Trophoblast cell (in vitro differentiated cells and primary cell): ENCODE results near the gene TEAD1.

ENCODE experiments used
- DNase-seq, 2 donors: peaks; one replicate each; pipeline ENCODE4 v3.0.0-alpha.2; 2016
- H2AFZ ChIP-seq: 2 replicates; pipeline ENCODE4 v1.6.1; 2013; ENCODE audit warnings: low read length, moderate library complexity, mild to moderate bottlenecking; ENCODE audit not compliant: insufficient read depth, poor library complexity
- H2AK5ac ChIP-seq: 2 replicates; pipeline ENCODE4 v1.6.1; 2013; ENCODE audit warnings: mild to moderate bottlenecking, low read length
- H2BK120ac ChIP-seq: 2 replicates; pipeline ENCODE4 v1.6.1; 2013; ENCODE audit warnings: low read length, mild to moderate bottlenecking, moderate library complexity; ENCODE audit not compliant: insufficient read depth, poor library complexity
- H2BK12ac ChIP-seq: 2 replicates; pipeline ENCODE4 v1.6.1; 2013; ENCODE audit warnings: mild to moderate bottlenecking, low read length, moderate library complexity
- H2BK5ac ChIP-seq: 2 replicates; pipeline ENCODE4 v1.6.1; 2013; ENCODE audit warnings: low read length, low read depth, moderate library complexity, mild to moderate bottlenecking; ENCODE audit not compliant: poor library complexity
- H3K14ac ChIP-seq: 2 replicates; pipeline ENCODE4 v1.6.1; 2013; ENCODE audit warnings: mild to moderate bottlenecking, low read length
- H3K18ac ChIP-seq: 2 replicates; pipeline ENCODE4 v1.6.1; 2013; ENCODE audit warnings: mild to moderate bottlenecking, low read length
- H3K23ac ChIP-seq: 2 replicates; pipeline ENCODE4 v1.6.1; 2013; ENCODE audit warnings: low read length
- H3K27ac ChIP-seq: 2 replicates; pipeline ENCODE4 v1.5.1; 2013; ENCODE audit warnings: low read depth, mild to moderate bottlenecking, inconsistent platforms, low read length, moderate library complexity
- H3K27me3 ChIP-seq: 2 replicates; pipeline ENCODE4 v1.6.1; 2013; ENCODE audit warnings: inconsistent platforms, mild to moderate bottlenecking, low read length, moderate library complexity; ENCODE audit not compliant: insufficient read depth
- H3K36me3 ChIP-seq, 2 experiments: 1 replicate in 1 of 2; 2 replicates in 1 of 2; pipeline ENCODE4 v1.6.1; 2013; ENCODE audit warnings: low read length in 2 of 2, mild to moderate bottlenecking in 2 of 2, moderate library complexity in 1 of 2; ENCODE audit not compliant: insufficient read depth in 2 of 2, control insufficient read depth in 1 of 2
- H3K4ac ChIP-seq: 2 replicates; pipeline ENCODE4 v1.6.1; 2013; ENCODE audit warnings: low read depth, mild to moderate bottlenecking, low read length, moderate library complexity
- H3K4me1 ChIP-seq, 2 experiments: 1 replicate in 1 of 2; 2 replicates in 1 of 2; pipeline ENCODE4 v1.6.1; 2013; ENCODE audit warnings: low read length in 2 of 2, mild to moderate bottlenecking in 2 of 2, moderate library complexity in 1 of 2; ENCODE audit not compliant: insufficient read depth in 2 of 2, control insufficient read depth in 1 of 2
- H3K4me2 ChIP-seq: 2 replicates; pipeline ENCODE4 v1.6.1; 2013; ENCODE audit warnings: inconsistent platforms, mild to moderate bottlenecking, low read length, moderate library complexity
- H3K4me3 ChIP-seq: 2 replicates; pipeline ENCODE4 v1.5.1; 2013; ENCODE audit warnings: mild to moderate bottlenecking, low read depth, low read length, inconsistent platforms
- H3K79me1 ChIP-seq: one replicate; pipeline ENCODE4 v1.6.1; 2013; ENCODE audit warnings: low read length
- H3K79me2 ChIP-seq: 2 replicates; pipeline ENCODE4 v1.6.1; 2013; ENCODE audit warnings: low read length, mild to moderate bottlenecking; ENCODE audit not compliant: control insufficient read depth, insufficient read depth, poor library complexity
- H3K9ac ChIP-seq: 2 replicates; pipeline ENCODE4 v1.6.1; 2013; ENCODE audit warnings: mild to moderate bottlenecking, low read length
- H3K9me3 ChIP-seq: 2 replicates; pipeline ENCODE4 v1.6.1; 2013; ENCODE audit warnings: low read depth, mild to moderate bottlenecking, control low read depth, inconsistent platforms, low read length; ENCODE audit not compliant: insufficient read depth
- H4K12ac ChIP-seq: 2 replicates; pipeline ENCODE4 v1.6.1; 2013; ENCODE audit warnings: low read depth, mild to moderate bottlenecking, low read length, moderate library complexity
- H4K8ac ChIP-seq: 2 replicates; pipeline ENCODE4 v1.6.1; 2013; ENCODE audit warnings: low read depth, mild to moderate bottlenecking, low read length, moderate library complexity
- H4K91ac ChIP-seq: one replicate; pipeline ENCODE4 v1.6.1; 2013; ENCODE audit warnings: low read depth, mild to moderate bottlenecking, low read length, moderate library complexity
- WGBS: extraction: QIAGEN DNeasy Blood & Tissue Kit; methylation state at CpG from one replicate; pipeline ENCODE4 v1.1.7; 2013; ENCODE audit warnings: missing lambda C conversion rate; ENCODE audit not compliant: insufficient read length, insufficient coverage; ENCODE audit errors: extremely low coverage; 5-methylcytosine and 5-hydroxymethylcytosine counted together

The TEAD1 gene

GRCh38 chr11:12724301-12725054 lies 50.3 kb downstream of the TEAD1 start:
- peak overlapping the region; percentile 59 for H4K91ac ChIP-seq
- H3K18ac ChIP-seq, result peak overlapping the region; percentile 89
- no peak overlapping the region for H3K4me3 ChIP-seq
- peaks cover 20% of the 10 kb centered on the region for H3K79me1 ChIP-seq
- H3K9me3 ChIP-seq, result no peaks in the 10 kb centered on the region
- peak overlapping the region; percentile 97 for H3K27ac ChIP-seq
- no peaks in the 10 kb centered on the region for H3K27me3 ChIP-seq
- peaks cover 0 to 5% of the 10 kb centered on the region in 2 experiments for H3K36me3 ChIP-seq
- no peak overlapping the region for H3K9ac ChIP-seq
- H2AFZ ChIP-seq, result peak overlapping the region; percentile 30
- no CpG with 5 or more reads among the region's 14 CpGs for WGBS
- peak in 1 of 2 donors; percentile 54 for DNase-seq
- H3K4me1 ChIP-seq, result peaks cover 38 to 53% of the 10 kb centered on the region in 2 experiments
- H2AK5ac ChIP-seq, result peak overlapping the region; percentile 86
- peak overlapping the region; percentile 64 for H4K8ac ChIP-seq
- peak overlapping the region; percentile 57 for H3K4me2 ChIP-seq
- H3K79me2 ChIP-seq, result peaks cover 31% of the 10 kb centered on the region
- peak overlapping the region; percentile 60 for H4K12ac ChIP-seq
- peak overlapping the region; percentile 95 for H2BK120ac ChIP-seq
- H3K23ac ChIP-seq, result no peak overlapping the region
- H3K14ac ChIP-seq, result peak overlapping the region; percentile 86
- H2BK5ac ChIP-seq, result peak overlapping the region; percentile 60
- peak overlapping the region; percentile 58 for H2BK12ac ChIP-seq
- peak overlapping the region; percentile 91 for H3K4ac ChIP-seq

GRCh38 chr11:12725055-12725862 lies 51.0 kb downstream of the TEAD1 start:
- Histone ChIP-seq H3K4me1 (peaks cover 41 to 56% of the 10 kb centered on the region in 2 experiments), H3K4me2 (no peak overlapping the region), H4K91ac (peak overlapping the region; percentile 59), H3K4me3 (no peak overlapping the region), H2AFZ (no peak overlapping the region), H3K27me3 (no peaks in the 10 kb centered on the region), H3K18ac (peak overlapping the region; percentile 89), H3K79me1 (peaks cover 20% of the 10 kb centered on the region), H2AK5ac (peak overlapping the region; percentile 84), H3K27ac (peak overlapping the region; percentile 97), H3K9ac (no peak overlapping the region), H3K14ac (peak overlapping the region; percentile 86), H2BK120ac (peak overlapping the region; percentile 95), H2BK12ac (peak overlapping the region; percentile 19), H4K12ac (no peak overlapping the region), H3K4ac (peak overlapping the region; percentile 91), H3K23ac (no peak overlapping the region), H3K9me3 (no peaks in the 10 kb centered on the region), H2BK5ac (peak overlapping the region; percentile 60), H3K79me2 (peaks cover 34% of the 10 kb centered on the region), H4K8ac (no peak overlapping the region), H3K36me3 (peaks cover 0 to 5% of the 10 kb centered on the region in 2 experiments)
- peak in 1 of 2 donors; percentile 54 for DNase-seq
- no CpG with 5 or more reads among the region's 8 CpGs for WGBS

- Histone ChIP-seq H2AFZ (no peak overlapping the region), H3K79me2 (peaks cover 34% of the 10 kb centered on the region), H2BK5ac (peak overlapping the region; percentile 15), H3K4ac (peak overlapping the region; percentile 87), H3K18ac (peak overlapping the region; percentile 27), H3K27ac (peak overlapping the region; percentile 16), H3K23ac (no peak overlapping the region), H3K4me1 (peaks cover 39 to 52% of the 10 kb centered on the region in 2 experiments), H4K91ac (peak overlapping the region; percentile 40), H3K79me1 (peaks cover 20% of the 10 kb centered on the region), H3K4me3 (no peak overlapping the region), H3K9me3 (no peaks in the 10 kb centered on the region), H3K9ac (no peak overlapping the region), H4K8ac (no peak overlapping the region), H2BK12ac (no peak overlapping the region), H2AK5ac (no peak overlapping the region), H3K36me3 (peaks cover 0 to 3% of the 10 kb centered on the region in 2 experiments), H3K4me2 (no peak overlapping the region), H3K27me3 (no peaks in the 10 kb centered on the region), H4K12ac (no peak overlapping the region), H3K14ac (peak overlapping the region; percentile 10), H2BK120ac (peak overlapping the region; percentile 1)
- DNase-seq, result peak; percentile 52 to 73
- no CpG with 5 or more reads among the region's 8 CpGs for WGBS
Measured at GRCh38 chr11:12725863-12726682, 51.9 kb downstream of the TEAD1 start.
